HG03175 (cell line): ENCODE measurements around the gene KLHL8.
"Not testable (repeated sequence)": the region's sequence is repeated elsewhere in the genome, so short reads cannot be mapped to it uniquely, and the experiment has no call there.

Source experiments
- ATAC-seq: cut with Tn5 transposase; IDR thresholded peaks from one replicate; pipeline ENCODE4 v1.9.1; 2021; ENCODE audit warnings: mild to moderate bottlenecking, moderate library complexity; ENCODE audit not compliant: unreplicated experiment

The KLHL8 gene

DNA sequence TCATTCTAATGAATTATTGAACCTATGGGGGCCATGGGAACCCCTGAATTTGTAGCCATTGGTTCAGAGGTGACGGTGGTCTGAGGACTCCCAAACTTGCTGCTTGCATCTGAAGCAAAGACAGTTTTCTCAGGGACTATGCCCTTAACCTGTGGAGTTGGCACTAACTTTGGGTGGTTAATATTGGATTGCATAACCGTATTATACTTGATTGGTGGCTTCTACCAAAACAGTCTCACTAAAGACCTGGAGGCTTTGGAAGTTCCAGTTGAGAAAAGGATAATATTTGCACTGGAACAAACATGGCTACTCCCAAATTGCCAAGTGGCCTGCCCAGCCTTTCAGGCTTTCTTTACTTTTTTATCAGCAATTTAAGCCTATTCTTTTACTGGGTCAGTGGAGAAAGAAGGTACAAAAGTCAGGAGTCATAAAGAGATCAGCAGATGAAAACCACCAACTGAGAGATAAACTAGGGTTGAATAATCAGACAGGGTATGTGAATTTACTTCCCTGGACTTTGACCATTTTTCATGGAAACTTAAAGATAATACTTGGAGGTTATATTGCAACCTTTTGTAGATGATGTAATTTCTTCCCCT is 7.9 kb upstream of the KLHL8 start:
- no peak for ATAC-seq

DNA sequence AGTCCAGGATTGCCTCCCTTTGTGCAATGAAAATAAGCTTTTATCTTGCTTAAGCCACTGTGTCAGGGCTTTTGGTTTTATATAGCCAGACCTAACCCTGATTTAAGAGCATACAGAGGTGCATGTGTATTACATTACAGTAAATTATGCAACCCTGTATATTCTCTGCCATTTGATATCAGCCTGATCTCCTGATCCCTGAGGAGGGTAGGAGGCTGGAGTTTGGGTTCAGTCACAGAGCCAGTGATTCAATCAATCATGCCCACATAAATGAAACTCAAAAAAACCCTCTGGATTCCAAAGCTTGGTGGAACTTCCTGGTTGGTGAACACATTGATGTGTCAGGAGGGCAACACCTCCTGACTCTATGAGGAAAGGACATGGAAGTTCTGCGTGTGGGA is 7.3 kb upstream of the KLHL8 start:
- ATAC-seq = no peak

DNA sequence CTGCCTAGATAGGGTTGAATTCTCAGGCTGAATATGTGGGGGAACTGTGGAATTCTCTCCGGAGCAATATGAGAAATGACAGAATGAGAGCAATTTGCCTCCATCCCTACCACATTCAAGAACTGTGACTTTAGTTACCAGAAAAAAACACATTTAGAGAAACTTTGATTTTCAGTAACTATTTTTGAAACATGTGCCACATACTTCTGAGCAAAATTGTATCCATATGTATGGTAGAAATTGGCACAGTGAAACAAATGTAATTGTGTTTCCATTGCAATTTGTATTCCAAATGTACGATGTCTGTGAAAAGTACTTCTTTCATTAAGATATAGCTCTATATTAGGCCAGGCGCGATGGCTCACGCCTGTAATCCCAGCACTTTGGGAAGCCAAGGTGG is 5.5 kb upstream of the KLHL8 start:
- ATAC-seq = no peak

DNA sequence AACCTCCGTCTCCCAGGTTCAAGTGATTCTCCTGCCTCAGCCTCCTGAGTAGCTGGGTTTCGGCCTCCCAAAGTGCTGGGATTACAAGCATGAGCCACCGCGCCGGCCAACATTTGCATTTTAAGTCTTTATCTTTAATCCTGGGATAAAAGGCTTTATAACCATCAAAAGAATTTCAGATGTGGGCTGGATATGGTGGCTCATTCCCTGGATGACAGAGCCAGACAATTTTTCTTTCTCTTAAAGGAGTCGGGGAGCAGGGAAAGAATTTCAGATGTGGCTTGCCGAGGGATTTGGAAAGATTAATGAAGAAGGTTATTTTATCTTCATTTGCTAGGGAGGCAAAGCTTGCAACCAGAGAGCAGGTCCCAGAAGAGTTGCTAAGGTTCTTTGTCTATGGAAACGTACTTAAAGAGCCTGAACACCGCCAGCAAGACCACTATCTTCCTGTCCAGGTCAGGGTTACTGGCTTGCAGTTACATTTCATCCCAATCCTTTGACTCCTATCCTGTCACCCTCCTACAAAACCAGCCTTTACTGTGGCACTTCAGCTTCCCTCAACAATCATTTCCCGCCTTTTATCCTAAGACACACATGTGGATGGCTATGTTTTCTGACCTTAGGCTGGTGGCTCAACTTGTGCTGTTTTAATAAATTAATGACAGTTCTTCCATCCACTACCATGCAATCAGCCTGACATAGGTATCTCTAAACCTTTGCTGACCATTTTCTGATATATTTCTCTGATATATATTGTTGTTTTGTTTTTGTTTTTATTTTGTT is 3.9 kb upstream of the KLHL8 start:
- ATAC-seq = no peak

DNA sequence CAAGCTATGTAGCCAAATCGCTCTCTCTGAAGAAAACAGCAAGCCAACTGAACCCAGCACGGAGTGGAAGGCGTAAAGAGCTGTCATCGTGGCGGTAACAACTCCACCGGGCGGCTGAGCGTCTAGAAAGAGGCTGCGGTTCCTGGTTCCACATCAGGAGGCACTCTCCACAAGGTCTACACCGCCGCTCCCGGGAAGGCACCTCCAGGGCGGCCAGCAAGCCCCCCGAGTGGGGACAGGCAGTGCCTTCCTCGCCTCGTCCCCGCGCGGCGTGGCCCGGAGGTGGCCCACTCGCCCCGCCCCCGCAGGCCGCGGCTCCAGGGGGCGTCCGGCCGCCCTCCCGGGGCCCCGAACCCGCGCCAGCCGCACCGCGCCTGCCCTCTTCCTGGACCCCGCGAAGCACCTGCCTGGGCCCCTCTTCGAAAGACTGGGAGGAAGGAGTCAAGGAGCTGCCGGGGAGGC is 755 bp downstream of the KLHL8 start:
- peak; percentile 38 for ATAC-seq

DNA sequence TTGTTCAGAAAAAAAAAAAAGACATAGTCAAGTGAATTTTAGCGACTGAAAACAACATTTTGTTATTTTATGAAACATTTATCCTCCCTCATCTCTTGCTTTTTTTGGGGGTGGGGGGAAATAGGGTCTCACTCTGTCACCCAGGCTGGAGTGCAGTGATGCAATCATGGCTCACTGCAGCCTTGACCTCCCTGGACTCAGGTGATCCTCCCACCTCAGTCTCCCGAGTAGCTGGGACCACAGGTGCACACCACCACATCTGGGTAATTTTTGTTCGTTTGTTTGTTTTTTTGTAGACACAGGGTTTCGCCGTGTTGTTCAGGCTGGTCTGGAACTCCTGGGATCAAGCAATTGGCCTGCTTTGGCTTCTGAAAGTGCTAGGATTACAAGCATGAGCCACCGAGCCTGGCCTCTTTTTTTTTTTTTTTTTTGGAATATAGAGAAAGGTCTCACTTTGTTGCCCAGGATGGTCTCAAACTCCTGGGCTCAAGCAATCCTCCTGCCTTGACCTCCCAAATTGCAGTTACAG is 3.1 kb downstream of the KLHL8 start:
- not testable (repeated sequence) for ATAC-seq

DNA sequence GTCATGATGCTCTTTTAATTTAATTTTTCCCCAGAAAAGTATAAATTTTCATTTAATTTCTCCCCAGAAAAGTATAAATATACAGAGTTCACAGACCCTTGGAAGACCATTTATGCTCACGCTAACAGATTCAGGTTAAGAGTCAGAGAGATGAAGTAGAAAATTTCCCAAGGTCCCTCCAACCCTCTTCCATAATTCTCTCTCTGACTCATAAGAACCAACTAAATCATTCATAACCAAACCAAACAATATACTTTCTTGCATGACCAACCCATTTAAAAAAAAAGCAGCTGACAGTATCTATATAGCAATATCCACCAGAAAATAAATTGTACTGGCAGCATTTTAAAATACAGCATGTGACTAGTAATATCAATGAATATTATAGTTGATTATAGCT is 3.9 kb downstream of the KLHL8 start:
- no peak for ATAC-seq

DNA sequence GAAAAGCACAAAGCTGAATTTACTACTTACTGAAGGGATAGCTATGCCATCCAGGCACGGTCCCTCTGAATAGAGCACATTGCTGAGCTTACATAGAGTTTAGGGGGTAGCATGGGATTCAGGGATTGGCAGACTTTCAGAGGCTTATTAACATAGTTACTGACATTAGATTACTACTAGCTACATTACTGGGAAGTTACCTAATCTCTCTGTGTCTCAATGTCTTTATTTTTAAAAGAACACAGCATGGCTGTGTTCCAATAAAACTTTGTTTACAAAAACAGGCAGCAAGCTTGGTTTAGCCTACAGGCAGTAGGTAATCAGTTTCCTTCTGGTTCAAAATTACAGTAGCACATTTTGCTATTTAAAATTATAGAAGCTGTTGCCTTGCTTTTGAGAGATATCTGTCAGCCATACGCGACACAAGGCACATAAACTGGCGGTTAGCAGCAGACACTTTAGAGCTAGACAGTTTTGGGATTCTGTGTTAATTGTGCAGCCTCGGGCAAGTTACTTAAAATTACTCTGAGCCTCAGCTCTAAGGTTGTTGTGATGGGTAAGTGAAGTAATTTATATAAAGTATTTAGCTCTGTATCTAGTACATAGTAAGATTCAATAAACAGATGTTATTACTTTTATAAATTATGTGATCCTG is 6.9 kb downstream of the KLHL8 start:
- ATAC-seq = no peak

DNA sequence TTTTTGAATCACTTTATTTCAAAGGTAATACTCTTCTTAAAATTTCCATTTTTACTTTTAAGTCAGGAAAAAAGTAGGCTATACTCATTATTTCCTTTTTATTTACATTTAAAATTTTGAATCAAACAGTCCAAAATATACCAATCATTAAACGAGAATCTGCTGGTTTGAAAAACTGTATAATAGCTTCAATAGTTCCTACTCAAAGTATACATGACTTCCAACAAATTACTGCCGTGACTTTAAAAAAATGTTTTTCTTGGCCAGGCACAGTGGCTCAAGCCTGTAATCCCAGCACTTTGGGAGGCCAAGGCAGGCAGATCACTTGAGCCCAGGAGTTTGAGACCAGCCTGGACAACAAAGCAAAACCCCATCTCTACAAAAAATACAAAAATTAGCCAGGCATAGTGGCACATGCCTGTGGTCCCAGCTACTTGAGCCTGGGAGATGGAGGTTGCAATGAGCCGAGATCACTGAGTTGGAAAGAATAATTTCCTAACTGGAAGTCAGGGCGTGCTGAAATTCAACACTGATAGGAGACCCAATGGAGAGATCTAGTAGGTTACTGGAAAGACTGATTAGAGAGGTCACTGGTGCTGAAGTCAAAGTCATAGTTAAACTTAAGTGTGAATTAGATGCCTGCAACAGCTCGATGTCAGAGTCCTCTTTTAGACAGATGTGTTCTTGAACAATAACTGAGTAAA is 9.0 kb downstream of the KLHL8 start:
- no peak for ATAC-seq

DNA sequence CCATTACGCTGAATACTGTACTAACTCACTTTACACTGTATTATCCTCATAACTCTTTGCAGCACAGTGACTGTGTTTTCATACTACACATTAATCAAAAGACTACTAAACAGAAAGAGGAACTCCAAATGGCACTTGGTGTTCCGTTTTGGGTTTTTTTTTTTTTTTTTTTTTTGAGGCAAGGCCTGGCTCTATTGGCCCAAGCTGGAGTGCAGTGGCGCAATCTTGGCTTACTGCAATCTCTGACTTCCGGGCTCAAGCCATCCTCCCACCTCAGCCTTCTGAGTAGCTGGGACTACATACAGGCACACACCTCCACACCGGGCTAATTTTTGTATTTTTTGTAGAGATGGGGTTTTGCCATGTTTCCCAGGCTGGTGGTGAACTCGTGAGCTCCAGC is 10.7 kb downstream of the KLHL8 start:
- ATAC-seq = peak; percentile 88

DNA sequence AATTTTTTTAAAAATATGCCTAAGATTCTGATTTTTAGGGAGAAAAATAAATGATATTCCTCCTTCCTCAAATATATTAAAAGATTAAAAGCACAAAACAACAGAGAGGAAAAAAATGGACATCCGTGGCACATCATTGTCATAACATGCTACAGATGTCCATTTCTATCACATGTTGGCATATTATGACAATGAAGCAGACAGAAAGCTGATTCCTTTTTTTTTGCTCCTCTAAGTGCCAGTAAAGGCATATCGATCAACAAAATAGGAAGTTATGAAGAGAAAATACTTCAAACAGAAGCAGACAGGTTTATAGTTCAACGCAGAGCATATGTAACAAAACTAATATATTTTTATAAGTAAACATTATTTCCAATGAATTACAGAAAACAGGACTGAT is 11.2 kb downstream of the KLHL8 start:
- ATAC-seq = no peak

DNA sequence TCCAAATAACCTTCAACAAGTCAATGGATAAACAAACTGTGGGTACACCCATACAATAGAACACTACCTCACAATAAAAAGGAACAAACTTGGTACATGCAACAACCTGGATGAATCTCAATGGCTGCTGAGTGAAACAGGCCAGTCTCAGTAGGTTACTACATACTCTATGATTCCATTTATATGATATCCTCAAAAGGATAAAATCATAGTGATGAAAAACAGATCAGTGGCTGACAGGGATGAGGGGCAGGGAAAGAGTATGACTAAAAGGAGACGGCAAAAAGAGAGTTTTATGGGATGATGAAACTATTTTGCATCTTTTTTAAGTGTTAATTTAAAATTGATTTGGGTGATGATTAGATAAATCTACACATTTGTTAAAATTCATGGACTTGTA is 15.9 kb downstream of the KLHL8 start:
- ATAC-seq = no peak

DNA sequence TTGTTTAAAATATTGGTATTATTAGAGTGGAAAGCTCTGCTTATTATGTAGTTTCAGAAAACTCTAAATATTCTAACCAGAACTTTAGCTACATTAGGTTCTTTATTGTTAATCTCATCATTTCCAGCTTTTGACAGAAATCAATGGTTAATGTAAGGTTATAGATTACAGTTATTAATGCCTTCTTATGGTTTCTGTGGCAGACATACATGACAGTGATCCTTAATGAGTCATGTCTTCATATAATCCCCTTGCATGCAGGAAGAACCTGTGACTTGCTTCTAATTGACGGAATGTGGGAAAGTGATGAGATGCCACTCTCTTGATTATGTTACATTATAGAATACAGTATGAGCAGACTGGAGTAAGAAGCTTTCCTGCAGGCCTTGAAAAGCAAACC is 23.5 kb downstream of the KLHL8 start:
- ATAC-seq = no peak

DNA sequence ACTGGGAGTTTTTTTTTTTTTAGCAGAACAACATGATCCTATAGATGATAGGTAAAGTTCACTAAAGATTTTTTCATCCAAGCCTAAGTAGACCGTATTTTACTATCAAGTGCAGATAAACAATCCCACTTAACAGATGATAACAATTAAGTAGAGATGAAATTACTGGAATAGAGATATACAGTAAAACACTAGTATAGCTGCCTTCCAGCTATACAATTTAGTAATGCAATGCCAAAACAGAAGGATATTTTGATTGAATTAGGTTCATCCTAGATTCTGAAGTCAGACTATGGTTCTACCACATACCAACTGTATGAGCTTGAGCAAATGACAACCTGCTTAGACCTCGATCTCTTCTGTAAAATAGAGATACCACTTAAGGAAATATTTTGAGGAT is 24.3 kb downstream of the KLHL8 start:
- no peak for ATAC-seq

DNA sequence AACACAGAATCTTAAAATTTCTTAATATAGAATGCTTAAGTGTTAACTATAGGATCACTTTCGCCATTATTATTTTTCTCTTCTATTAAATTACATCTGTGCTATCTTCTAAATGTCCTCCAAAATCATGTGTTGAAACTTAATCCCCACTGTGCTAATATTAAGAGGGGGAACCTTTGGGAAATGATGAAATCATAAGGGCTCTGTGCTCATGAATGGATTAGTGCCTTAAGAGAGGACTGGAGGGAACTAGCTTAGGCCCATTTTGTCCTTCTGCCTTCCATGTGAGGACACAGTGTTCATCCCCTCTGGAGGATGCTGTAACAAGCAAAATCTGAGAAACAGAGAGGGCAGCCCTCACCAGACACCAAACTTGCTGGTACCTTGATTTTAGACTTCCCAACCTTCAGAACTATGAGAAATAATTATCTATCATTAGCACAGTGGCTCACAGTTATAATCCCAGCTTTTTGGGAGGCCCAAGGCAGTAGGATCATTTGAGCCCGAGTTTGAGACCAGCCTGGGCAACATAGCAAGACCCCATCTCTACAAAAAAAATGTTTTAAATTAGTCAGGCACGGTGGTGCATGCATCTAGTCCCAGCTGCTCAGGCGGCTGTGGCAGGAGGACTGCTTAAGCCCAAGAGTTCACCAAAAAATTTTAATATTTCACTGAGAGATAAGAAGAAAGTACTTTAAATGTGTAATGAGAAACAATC is 26.3 kb downstream of the KLHL8 start:
- ATAC-seq = no peak

DNA sequence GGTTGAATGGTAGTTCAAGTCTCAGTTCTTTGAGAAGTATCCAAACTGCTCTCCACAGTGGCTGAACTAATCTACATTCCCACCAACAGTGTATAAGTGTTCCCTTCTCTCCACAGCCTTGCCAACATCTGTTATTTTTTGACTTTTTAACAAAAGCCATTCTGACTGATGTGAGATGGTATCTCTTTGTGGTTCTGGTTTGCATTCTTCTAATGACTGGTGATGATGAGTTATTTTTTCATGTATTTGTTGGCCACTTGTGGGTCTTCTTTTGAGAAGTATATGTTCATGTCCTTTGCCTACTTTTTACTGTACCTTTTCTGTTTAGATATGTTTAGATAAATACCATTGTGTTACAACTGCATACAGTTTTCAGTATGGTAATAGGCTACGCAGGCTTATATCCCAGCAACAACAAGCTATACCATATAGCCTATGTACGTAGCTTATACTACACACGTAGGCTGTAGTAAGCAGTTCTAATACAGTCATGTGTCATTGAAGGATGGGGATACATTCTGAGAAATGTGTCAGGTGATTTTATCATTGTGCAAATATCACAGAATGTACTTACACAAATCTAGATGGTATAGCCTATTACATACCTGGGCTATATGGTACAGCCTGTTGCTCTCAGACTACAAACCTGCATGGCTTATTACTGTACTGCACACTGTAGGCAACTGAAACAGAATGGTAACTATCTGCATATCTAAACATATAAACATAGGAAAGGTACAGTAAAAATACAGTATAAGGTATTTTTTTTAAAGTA is 28.1 kb downstream of the KLHL8 start:
- ATAC-seq = no peak

DNA sequence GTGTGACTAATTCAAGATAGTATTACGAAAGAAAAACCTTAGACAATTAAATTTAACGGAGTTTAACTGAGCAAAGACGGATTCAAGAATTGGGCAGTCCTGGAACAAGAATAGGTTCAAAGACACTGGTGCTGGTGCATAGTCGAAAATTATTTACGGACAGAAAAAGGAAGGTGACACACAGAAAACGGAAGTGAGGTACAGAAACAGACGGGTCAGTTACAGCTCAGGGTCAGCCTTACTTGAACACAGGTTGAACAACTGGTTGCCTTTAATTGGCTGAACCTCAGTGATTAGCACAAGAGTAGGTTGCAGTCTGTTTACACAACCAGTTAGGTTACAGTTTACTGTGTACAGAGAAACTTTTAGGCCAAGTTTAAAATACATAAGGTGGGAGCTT is 31.5 kb downstream of the KLHL8 start:
- ATAC-seq = no peak

DNA sequence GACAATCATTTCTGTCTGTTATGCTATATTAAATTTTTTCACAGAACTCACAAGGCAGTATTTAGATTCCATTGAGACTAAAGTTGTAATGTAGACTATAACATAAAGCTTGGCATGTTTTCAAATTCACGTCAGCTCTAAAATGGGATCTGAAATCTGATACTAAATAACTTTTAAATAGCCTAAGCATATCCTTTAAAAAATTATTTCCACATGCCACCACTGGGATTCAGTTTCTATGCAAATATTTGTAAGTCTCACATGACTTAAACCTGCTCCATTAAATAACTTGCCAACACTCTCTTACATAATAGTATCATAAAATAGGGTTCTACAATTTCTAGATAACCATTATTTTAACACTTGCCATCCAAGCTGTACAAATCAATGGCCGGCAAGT is 32.4 kb downstream of the KLHL8 start:
- no peak for ATAC-seq

DNA sequence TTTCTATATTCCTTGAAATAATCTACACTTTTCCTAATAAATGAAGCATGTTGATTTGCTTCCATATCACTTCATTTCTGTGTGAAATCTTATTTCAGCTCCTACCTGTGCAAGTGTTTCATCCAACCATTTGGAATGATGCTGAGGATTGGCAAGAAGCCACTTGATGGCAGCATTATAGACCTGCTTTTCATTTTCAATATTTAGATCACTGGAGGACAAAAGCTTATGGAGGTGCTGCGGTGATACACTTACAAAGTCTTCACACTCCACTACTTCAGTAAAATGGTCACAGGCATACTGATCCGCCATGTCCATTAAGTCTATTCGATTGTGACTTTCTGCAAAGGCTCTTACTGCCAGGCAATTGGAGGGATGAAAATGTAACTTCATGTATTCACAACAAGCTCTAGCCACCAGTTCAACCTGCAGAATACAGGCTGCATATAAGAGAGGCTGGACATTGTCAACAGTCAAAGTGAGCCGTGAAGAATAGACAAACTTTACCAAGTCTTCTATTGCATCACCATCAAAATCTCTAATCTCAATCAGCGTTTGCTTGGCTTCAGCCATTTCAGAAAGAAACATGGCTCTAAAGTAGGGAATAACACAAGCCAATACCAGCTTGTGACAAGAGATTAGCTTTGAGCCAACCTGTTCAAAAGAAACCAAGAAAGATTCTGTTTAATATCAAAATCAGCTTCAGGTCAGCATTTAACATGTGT is 35.1 kb downstream of the KLHL8 start:
- ATAC-seq = no peak
